ENCODE results near the gene RANBP3. TPM values are rescaled to one million over a fixed set of nuclear protein-coding genes. Genes with fewer than 3 reads are reported as not detected.

Gene RANBP3
- total and polyA plus RNA-seq, 2 experiments from 2014 or later, result 40.2 to 98.3 TPM

- H3K9me3 Mint-ChIP-seq, result no peaks in the 10 kb centered on the region
- Histone ChIP-seq H3K79me2 (replicated peaks; ENCODE audit: insufficient read depth) (peaks cover 24% of the 10 kb centered on the region), H3K27me3 (ENCODE audit: insufficient read depth) (no peaks in the 10 kb centered on the region), H3K9me2 (ENCODE audit: insufficient read depth) (no peaks in the 10 kb centered on the region), H3K27ac (ENCODE audit: low read depth) (no peak overlapping the region), H3K36me3 (ENCODE audit: insufficient read depth) (peaks cover 4% of the 10 kb centered on the region; the same call in 1 of the 2 replicates), H3K4me3 (no peak overlapping the region), H3K4me2 (no peak overlapping the region), H2AFZ (no peak overlapping the region), H3F3A (replicated peaks; ENCODE audit: low read depth) (0 out of 2 replicates have a peak, but pooled peaks cover 3% of the 10 kb centered on the region), H3K4me1 (ENCODE audit: insufficient read depth) (no peaks in the 10 kb centered on the region), H4K20me1 (replicated peaks; ENCODE audit: insufficient read depth) (peaks cover 19% of the 10 kb centered on the region; the same call in 1 of the 2 replicates)
- TF ChIP-seq CREB1 (CRISPR knock-in tag; IDR thresholded peaks at IDR 0.05; ENCODE audit: low read depth) (no peak), EZH2 (IDR thresholded peaks at IDR 0.05; ENCODE audit: low read depth, unreplicated experiment) (no peak), ZNF462 (CRISPR knock-in tag; IDR thresholded peaks at IDR 0.05) (no peak), POLR2AphosphoS5 (IDR thresholded peaks at IDR 0.05; ENCODE audit: low read depth) (no peak)
- no peaks in the 10 kb centered on the region for H3K4me1 Mint-ChIP-seq
- no peak for ATAC-seq
- no peak overlapping the region for H3K4me3 Mint-ChIP-seq
- peaks cover 9% of the 10 kb centered on the region for H3K27me3 Mint-ChIP-seq (ENCODE audit: insufficient read depth, low read depth, poor library complexity)
- no peak for DNase-seq (ENCODE audit: low spot score)
- no peak overlapping the region for H3K27ac Mint-ChIP-seq
- peaks cover 50% of the 10 kb centered on the region for H3K36me3 Mint-ChIP-seq (ENCODE audit: low read depth)
Observed at GRCh38 chr19:5933391-5934068, 44.4 kb downstream of the RANBP3 start.
